GM12892 (cell line): Measurements from ENCODE around the gene TMUB2.

ENCODE experiments used
- POLR2A ChIP-seq: IDR thresholded peaks from 2 replicates; pipeline ENCODE4 v1.6.1; 2011; ENCODE audit warnings: low read depth, low read length, control low read depth
- POLR2AphosphoS5 ChIP-seq: IDR thresholded peaks from 2 replicates; pipeline ENCODE4 v1.6.1; 2011; ENCODE audit warnings: low read depth, low read length, control low read depth

DNA sequence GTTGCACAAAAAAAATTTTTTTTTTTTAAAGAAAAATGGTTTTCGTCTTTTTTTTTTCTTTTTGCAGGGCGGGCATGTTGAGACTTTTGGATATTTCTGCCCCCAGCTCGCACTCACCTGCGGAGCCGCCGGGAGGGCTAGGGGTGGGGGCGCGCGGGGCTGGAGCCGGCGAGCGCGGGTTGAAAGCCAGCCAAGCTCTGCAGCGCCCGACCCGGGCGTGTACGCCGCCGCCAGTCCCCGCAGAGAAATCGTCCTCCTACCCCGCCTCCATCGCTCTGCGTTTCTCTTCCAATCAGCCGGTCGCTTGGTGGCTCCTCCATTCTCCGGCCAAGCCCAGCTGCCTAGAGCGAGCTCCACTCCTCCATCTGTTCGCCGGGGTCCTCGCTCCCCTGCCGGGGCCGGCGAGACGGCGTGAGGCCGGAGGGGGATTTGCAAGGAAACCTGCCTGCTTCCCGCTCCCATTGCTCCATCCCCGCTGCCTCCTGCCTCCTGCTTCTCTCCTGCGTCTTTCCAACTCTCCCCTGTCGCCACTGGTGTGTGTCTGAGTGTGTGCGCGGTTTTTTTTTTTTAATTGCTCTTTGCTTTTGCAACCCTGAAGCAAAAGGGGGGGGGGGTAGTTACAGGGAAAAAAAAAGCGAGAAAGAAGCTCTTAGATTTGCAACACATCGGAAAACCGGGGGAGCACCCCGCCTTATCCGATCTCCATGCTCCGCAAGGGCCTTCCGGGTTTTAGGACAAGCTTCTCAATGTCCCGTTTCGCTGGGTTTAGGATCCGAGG is 34.5 kb downstream of the TMUB2 start:
- TF ChIP-seq POLR2AphosphoS5 = peak; percentile 33; the same call in 1 of the 2 replicates
- TF ChIP-seq POLR2A = peak; percentile 75
